Endothelial cell of umbilical vein (primary cell): ENCODE data around the gene MGAM2. TPM values are rescaled to one million over a fixed set of nuclear protein-coding genes. Genes with fewer than 3 reads are reported as not detected.

Experiments
- BruUV-seq: library from RNA; stranded (reverse); fragments of 400-500 nt; replicated peaks from 2 replicates; lab custom pipeline; 2021; lab: Mats Ljungman, UMichigan
- CTCF ChIA-PET: fragments of 300-600, 350-600 bp; sonication (Branson Sonifier 250); formaldehyde crosslinking; loops from one replicate; lab custom pipeline; 2021; ENCODE audit warnings: antibody characterized with exemption, inconsistent platforms; lab: Charles Lee
- POLR2A ChIA-PET: fragments of 300-600, 350-600 bp; sonication (Branson Sonifier 250); formaldehyde crosslinking; loops from one replicate; lab custom pipeline; 2021; ENCODE audit warnings: antibody characterized with exemption, inconsistent platforms; lab: Charles Lee
- DNase-seq: peaks from one replicate; pipeline ENCODE4 v3.0.0-alpha.2; 2011; ENCODE audit warnings: low read depth, low spot score
- FAIRE-seq: peaks from 2 replicates; lab custom pipeline; 2011; peaks lifted over from hg19 to GRCh38; lab: Jason Lieb, UNC
- H2AFZ ChIP-seq: 2 replicates; pipeline ENCODE4 v1.6.0; 2012; ENCODE audit warnings: low read depth, low read length, control low read depth, inconsistent platforms
- H3K27ac ChIP-seq: 2 replicates; pipeline ENCODE4 v1.5.1; 2011; ENCODE audit warnings: low read depth, mild to moderate bottlenecking, control low read depth, low read length, moderate library complexity; ENCODE audit not compliant: insufficient read depth
- H3K27me3 ChIP-seq, 2 experiments: 2 replicates each; pipeline versions ENCODE4 v1.6.0 to v1.6.1; 2011; ENCODE audit warnings: low read length in 2 of 2, mixed read lengths in 1 of 2; ENCODE audit not compliant: control insufficient read depth in 2 of 2, insufficient read depth in 2 of 2
- H3K36me3 ChIP-seq, 2 experiments: 2 replicates in 1 of 2; 3 replicates in 1 of 2; pipeline ENCODE4 v1.5.1; 2011; ENCODE audit warnings: low read length in 2 of 2, mild to moderate bottlenecking in 1 of 2, moderate library complexity in 1 of 2; ENCODE audit not compliant: control insufficient read depth in 2 of 2, insufficient read depth in 2 of 2; ENCODE audit errors: extremely low read depth in 1 of 2
- H3K4me1 ChIP-seq: 3 replicates; pipeline ENCODE4 v1.5.1; 2011; ENCODE audit warnings: mild to moderate bottlenecking, low read length; ENCODE audit not compliant: control insufficient read depth, insufficient read depth; ENCODE audit errors: extremely low read depth
- H3K4me2 ChIP-seq: 2 replicates; pipeline ENCODE4 v1.6.1; 2011; ENCODE audit warnings: low read length, control low read depth, mixed read lengths; ENCODE audit not compliant: insufficient read depth
- H3K4me3 ChIP-seq, 3 experiments: fragments of 200-600 bp in 1 of 3; sonication (generic), shearing (Covaris generic) in 1 of 3; replicated peaks in 1 of 3; 2 replicates each; pipeline ENCODE4 v1.5.1; 2011 to 2016; ENCODE audit warnings: control low read depth in 3 of 3, low read length in 3 of 3, mild to moderate bottlenecking in 2 of 3, inconsistent platforms in 1 of 3, low read depth in 1 of 3, moderate library complexity in 1 of 3; ENCODE audit not compliant: insufficient read depth in 1 of 3
- H3K79me2 ChIP-seq: 2 replicates; pipeline ENCODE4 v1.6.0; 2012; ENCODE audit warnings: low read length, inconsistent platforms; ENCODE audit not compliant: control insufficient read depth, insufficient read depth
- H3K9ac ChIP-seq: replicated peaks from 2 replicates; pipeline ENCODE3; 2011; ENCODE audit warnings: low read length, control low read depth; ENCODE audit not compliant: insufficient read depth; ENCODE audit errors: extremely low read depth
- H3K9me1 ChIP-seq: replicated peaks from 3 replicates; pipeline ENCODE4 v1.6.0; 2011; ENCODE audit warnings: mild to moderate bottlenecking, low read length; ENCODE audit not compliant: control insufficient read depth, insufficient read depth; ENCODE audit errors: extremely low read depth
- H3K9me3 ChIP-seq: replicated peaks from 2 replicates; pipeline ENCODE4 v1.5.1; 2012; ENCODE audit warnings: low read length, inconsistent platforms; ENCODE audit not compliant: control insufficient read depth, insufficient read depth
- H4K20me1 ChIP-seq: replicated peaks from 2 replicates; pipeline ENCODE3; 2011; ENCODE audit warnings: mild to moderate bottlenecking, low read length; ENCODE audit not compliant: control insufficient read depth, insufficient read depth; ENCODE audit errors: extremely low read depth
- CTCF ChIP-seq, 2 donors: IDR thresholded peaks; 1 replicate in 1 of 2; 2 replicates in 1 of 2; pipeline ENCODE4 v1.5.1; 2011; ENCODE audit warnings: low read length in 2 of 2, mild to moderate bottlenecking in 2 of 2, moderate library complexity in 2 of 2, control low read depth in 1 of 2, inconsistent platforms in 1 of 2, low read depth in 1 of 2; ENCODE audit not compliant: insufficient read depth in 1 of 2; ENCODE audit errors: extremely low read depth in 1 of 2
- EZH2 ChIP-seq: IDR thresholded peaks from 2 replicates; pipeline ENCODE4 v1.6.1; 2012; ENCODE audit warnings: borderline replicate concordance, low read depth, mild to moderate bottlenecking, moderate library complexity, low read length, inconsistent platforms; ENCODE audit not compliant: severe bottlenecking
- FOS ChIP-seq: IDR thresholded peaks from 2 replicates; pipeline ENCODE4 v1.6.1; 2011; ENCODE audit warnings: mild to moderate bottlenecking, low read length, moderate library complexity, borderline replicate concordance; ENCODE audit not compliant: insufficient read depth
- GATA2 ChIP-seq: IDR thresholded peaks from 2 replicates; pipeline ENCODE4 v1.7.0; 2011; ENCODE audit warnings: low read depth, mild to moderate bottlenecking, moderate library complexity, mixed read lengths, low read length; ENCODE audit not compliant: insufficient read length, insufficient read depth
- JUN ChIP-seq: IDR thresholded peaks from 2 replicates; pipeline ENCODE4 v1.6.1; 2011; ENCODE audit warnings: borderline replicate concordance, low read depth; ENCODE audit not compliant: insufficient read length, insufficient read depth
- MAX ChIP-seq: IDR thresholded peaks from 2 replicates; pipeline ENCODE4 v1.6.1; 2011; ENCODE audit not compliant: insufficient read depth, insufficient read length
- MYC ChIP-seq: IDR thresholded peaks from one replicate; pipeline ENCODE4 v1.6.1; 2011; ENCODE audit warnings: mild to moderate bottlenecking, low read depth, low read length
- POLR2A ChIP-seq: IDR thresholded peaks from 2 replicates; pipeline ENCODE4 v1.6.1; 2012; ENCODE audit warnings: low read depth, mild to moderate bottlenecking, control low read depth, low read length
- POLR2AphosphoS5 ChIP-seq: IDR thresholded peaks from 2 replicates; pipeline ENCODE4 v1.6.1; 2012; ENCODE audit warnings: low read depth, mild to moderate bottlenecking, control low read depth, low read length, moderate library complexity; ENCODE audit not compliant: insufficient read depth
- dilution Hi-C: fragments of 300-500 bp; cut with MboI; formaldehyde crosslinking; loops from one replicate; pipeline ENCODE4 v1.15.0; 2019; ENCODE audit warnings: low sequenced_read_pairs; ENCODE audit not compliant: extremely low pct_ligation_motif_present
- intact Hi-C: fragments of 100-400 bp; cut with micrococcal nuclease; formaldehyde crosslinking; loops from one replicate; pipeline ENCODE4 v1.10.0; 2022
- polyA plus RNA-seq, 4 experiments: library from polyadenylated mRNA; depleted of rRNA in 3 of 4; stranded (reverse) in 3 of 4; unstranded in 1 of 4; fragments of >200 nt; gene quantifications; 2 replicates each; pipeline versions ENCODE4 v1.2.1 to v1.2.3, GENCODE V29; 2011 to 2012; ENCODE audit warnings: missing spikeins in 1 of 4
- total RNA-seq: library from RNA; stranded (reverse); gene quantifications from 2 replicates; pipeline ENCODE4 v1.2.3, GENCODE V29; 2021

MGAM2 gene
- total and polyA plus RNA-seq, 2 donors (not counting 3 experiments of a cell fraction or from before 2014, with no cell fraction given), result not detected

GRCh38 chr7:142172932-142173331 lies 61.4 kb downstream of the MGAM2 start:
- POLR2A ChIA-PET, result no interaction called here

More at GRCh38 chr7:142172932-142173331, 61.4 kb downstream of the MGAM2 start:
- CTCF ChIA-PET, result no interaction called here
- H3K4me2 ChIP-seq, result no peak overlapping the region
- no peak for FAIRE-seq
- H3K9me3 ChIP-seq, result peaks cover 2% of the 10 kb centered on the region
- H3K36me3 ChIP-seq, result no peaks in the 10 kb centered on the region
- no peak for DNase-seq
- intact Hi-C loops, result no loop called here
- no peak overlapping the region for H2AFZ ChIP-seq
- H3K9me1 ChIP-seq, result no peaks in the 10 kb centered on the region
- no peak overlapping the region for H3K27ac ChIP-seq
- H3K4me1 ChIP-seq, result no peaks in the 10 kb centered on the region
- BruUV-seq, result no TSS peak
- no peak for TF ChIP-seq FOS
- TF ChIP-seq POLR2AphosphoS5, result no peak
- TF ChIP-seq MYC, result no peak
- TF ChIP-seq CTCF (IDR thresholded peaks at IDR 0.05; ENCODE audit: extremely low read depth in 1 of 2, insufficient read depth in 1 of 2, low read depth in 1 of 2, low read length in 2 of 2), result no peak
- no peak for TF ChIP-seq JUN
- no peak for TF ChIP-seq POLR2A
- TF ChIP-seq MAX, result no peak
- no peak for TF ChIP-seq EZH2
- no peak for TF ChIP-seq GATA2
- no peaks in the 10 kb centered on the region for H3K79me2 ChIP-seq
- H4K20me1 ChIP-seq, result no peaks in the 10 kb centered on the region
- no peaks in the 10 kb centered on the region for H3K27me3 ChIP-seq
- dilution Hi-C loops, result no loop called here
- H3K4me3 ChIP-seq, result no peak overlapping the region
- H3K9ac ChIP-seq, result no peak overlapping the region
